ENCODE measurements around the gene LRATD1. TPM values are rescaled to one million over a fixed set of nuclear protein-coding genes. Genes with fewer than 3 reads are reported as not detected.

Gene LRATD1
- total and polyA plus RNA-seq, 2 donors (not counting 3 experiments of a cell fraction or from before 2014, with no cell fraction given) = not detected

- Histone ChIP-seq H3K4me1 (ENCODE audit: control insufficient read depth, extremely low read depth, insufficient read depth, low read length) (no peaks in the 10 kb centered on the region), H3K9me3 (replicated peaks; ENCODE audit: control insufficient read depth, insufficient read depth, low read length) (no peaks in the 10 kb centered on the region), H3K9ac (replicated peaks; ENCODE audit: extremely low read depth, insufficient read depth, low read length) (no peak overlapping the region), H2AFZ (ENCODE audit: low read depth, low read length) (no peak overlapping the region), H3K27ac (ENCODE audit: insufficient read depth, low read depth, low read length) (no peak overlapping the region), H4K20me1 (replicated peaks; ENCODE audit: control insufficient read depth, extremely low read depth, insufficient read depth, low read length) (no peaks in the 10 kb centered on the region), H3K9me1 (replicated peaks; ENCODE audit: control insufficient read depth, extremely low read depth, insufficient read depth, low read length) (no peaks in the 10 kb centered on the region), H3K27me3 (ENCODE audit: control insufficient read depth in 2 of 2, insufficient read depth in 2 of 2, low read length in 2 of 2) (no peaks in the 10 kb centered on the region), H3K4me2 (ENCODE audit: insufficient read depth, low read length) (no peak overlapping the region), H3K4me3 (replicated peaks in 1 of 3; ENCODE audit: insufficient read depth in 1 of 3, low read depth in 1 of 3, low read length in 3 of 3) (no peak overlapping the region), H3K79me2 (ENCODE audit: control insufficient read depth, insufficient read depth, low read length) (no peaks in the 10 kb centered on the region), H3K36me3 (ENCODE audit: control insufficient read depth in 2 of 2, extremely low read depth in 1 of 2, insufficient read depth in 2 of 2, low read length in 2 of 2) (no peaks in the 10 kb centered on the region)
- CTCF ChIA-PET = no interaction called here
- intact Hi-C loops (cut with micrococcal nuclease) (no loop called here), dilution Hi-C loops (cut with MboI; ENCODE audit: extremely low pct_ligation_motif_present, low sequenced_read_pairs) (no loop called here)
- BruUV-seq (replicated peaks) = no TSS peak
- DNase-seq (ENCODE audit: low read depth, low spot score) (no peak), FAIRE-seq (no peak)
- POLR2A ChIA-PET = no interaction called here
- TF ChIP-seq MAX (IDR thresholded peaks at IDR 0.05; ENCODE audit: insufficient read depth, insufficient read length) (no peak), FOS (IDR thresholded peaks at IDR 0.05; ENCODE audit: borderline replicate concordance, insufficient read depth, low read length) (no peak), GATA2 (IDR thresholded peaks at IDR 0.05; ENCODE audit: insufficient read depth, insufficient read length, low read depth, low read length) (no peak), EZH2 (IDR thresholded peaks at IDR 0.05; ENCODE audit: borderline replicate concordance, low read depth, low read length, severe bottlenecking) (no peak), POLR2A (IDR thresholded peaks at IDR 0.05; ENCODE audit: low read depth, low read length) (no peak), POLR2AphosphoS5 (IDR thresholded peaks at IDR 0.05; ENCODE audit: insufficient read depth, low read depth, low read length) (no peak), MYC (IDR thresholded peaks at IDR 0.05; ENCODE audit: low read depth, low read length) (no peak), CTCF (IDR thresholded peaks at IDR 0.05; ENCODE audit: extremely low read depth in 1 of 2, insufficient read depth in 1 of 2, low read depth in 1 of 2, low read length in 2 of 2) (no peak), JUN (IDR thresholded peaks at IDR 0.05; ENCODE audit: borderline replicate concordance, insufficient read depth, insufficient read length, low read depth) (no peak)
Measured at GRCh38 chr2:14656146-14656545, 23.6 kb downstream of the LRATD1 start.

Data from endothelial cell of umbilical vein (primary cell).